GM23338 (cell line): ENCODE data around the gene COQ8B. TPM values are rescaled to one million over a fixed set of nuclear protein-coding genes. Genes with fewer than 3 reads are reported as not detected.

Experiments
- CTCF ChIP-seq, 2 experiments: fragments of 200-600 bp in 1 of 2; sonication (generic) in 1 of 2; conservative IDR thresholded peaks; 2 replicates each; pipeline versions ENCODE4 v1.5.1 to v1.6.1; 2016 to 2017; ENCODE audit warnings: antibody characterized with exemption in 2 of 2, low read depth in 2 of 2, mild to moderate bottlenecking in 2 of 2, moderate library complexity in 1 of 2
- EZH2 ChIP-seq: fragments of 200-600 bp; sonication (generic); IDR thresholded peaks from one replicate; pipeline ENCODE4 v1.8.0; 2017; ENCODE audit warnings: antibody characterized with exemption, mild to moderate bottlenecking, low read depth; ENCODE audit not compliant: unreplicated experiment
- EZH2phosphoT487 ChIP-seq: fragments of 200-600 bp; sonication (generic); IDR thresholded peaks from one replicate; pipeline ENCODE4 v1.8.1; 2018; ENCODE audit warnings: antibody characterized with exemption; ENCODE audit not compliant: unreplicated experiment
- JUNB ChIP-seq: IDR thresholded peaks from one replicate; pipeline ENCODE4 v1.6.1; 2016; ENCODE audit warnings: antibody characterized with exemption; ENCODE audit not compliant: unreplicated experiment
- NANOG ChIP-seq: IDR thresholded peaks from 2 replicates; pipeline ENCODE4 v1.6.1; 2016; ENCODE audit warnings: antibody characterized with exemption, borderline replicate concordance
- POLR2AphosphoS5 ChIP-seq: IDR thresholded peaks from 2 replicates; pipeline ENCODE4 v1.6.1; 2016; ENCODE audit warnings: antibody characterized with exemption, low read depth
- REST ChIP-seq: IDR thresholded peaks from one replicate; pipeline ENCODE4 v1.6.1; 2018; ENCODE audit warnings: antibody characterized with exemption; ENCODE audit not compliant: unreplicated experiment
- STAT1 ChIP-seq: IDR thresholded peaks from one replicate; pipeline ENCODE4 v1.6.1; 2016; ENCODE audit warnings: antibody characterized with exemption; ENCODE audit not compliant: unreplicated experiment
- ZNF114 ChIP-seq: fragments of 250-450 bp; sonication (Bioruptor Pico); IDR thresholded peaks from 2 replicates; pipeline ENCODE4 v1.5.0; 2020; ENCODE audit warnings: mild to moderate bottlenecking, moderate library complexity
- ZNF331 ChIP-seq: fragments of 250-450 bp; sonication (Bioruptor Pico); IDR thresholded peaks from 2 replicates; pipeline ENCODE4 v1.5.0; 2020; ENCODE audit warnings: low read depth, mild to moderate bottlenecking, moderate library complexity
- polyA plus RNA-seq: library from polyadenylated mRNA; unstranded; fragments of >200 nt; fragmentation: Nextera tagmentation; extraction: Ambion mirVana; gene quantifications from 2 replicates; pipeline ENCODE4 v1.2.1, GENCODE V29; 2016
- total RNA-seq: library from RNA; depleted of rRNA; stranded (reverse); fragments of >200 nt; shearing (Covaris generic); gene quantifications from 2 replicates; pipeline ENCODE4 v1.2.3, GENCODE V29; 2014
- TF ChIP-seq, protein P1 (sequence below): fragments of 250-450 bp; sonication (Bioruptor Pico); IDR thresholded peaks from 2 replicates; pipeline ENCODE4 v1.5.0; 2020; ENCODE audit warnings: mild to moderate bottlenecking, moderate library complexity

COQ8B gene
- total and polyA plus RNA-seq, 2 experiments from 2014 or later: 13.9 to 59.6 TPM

DNA sequence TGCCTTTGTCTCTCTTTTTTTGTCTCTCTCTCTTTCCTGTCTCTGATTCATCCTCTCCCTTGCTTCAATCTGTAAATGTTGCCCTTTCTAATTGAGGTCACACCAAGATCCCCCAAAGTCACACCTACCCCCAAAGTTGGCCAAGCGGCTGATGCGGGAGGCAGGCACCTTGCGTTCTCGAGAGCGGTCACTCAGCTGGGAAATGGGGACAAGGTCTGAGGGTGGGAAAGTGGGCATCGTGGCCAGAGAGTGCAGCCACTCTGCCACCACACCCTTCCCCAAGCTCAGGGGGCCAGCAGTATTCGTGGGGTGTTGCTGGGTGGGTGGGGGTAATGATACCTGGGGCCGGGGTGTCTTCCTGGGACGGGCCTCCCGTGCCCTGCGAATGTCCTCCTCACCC lies 2.7 kb downstream of the COQ8B start (continued):
- TF ChIP-seq, protein P1, sequence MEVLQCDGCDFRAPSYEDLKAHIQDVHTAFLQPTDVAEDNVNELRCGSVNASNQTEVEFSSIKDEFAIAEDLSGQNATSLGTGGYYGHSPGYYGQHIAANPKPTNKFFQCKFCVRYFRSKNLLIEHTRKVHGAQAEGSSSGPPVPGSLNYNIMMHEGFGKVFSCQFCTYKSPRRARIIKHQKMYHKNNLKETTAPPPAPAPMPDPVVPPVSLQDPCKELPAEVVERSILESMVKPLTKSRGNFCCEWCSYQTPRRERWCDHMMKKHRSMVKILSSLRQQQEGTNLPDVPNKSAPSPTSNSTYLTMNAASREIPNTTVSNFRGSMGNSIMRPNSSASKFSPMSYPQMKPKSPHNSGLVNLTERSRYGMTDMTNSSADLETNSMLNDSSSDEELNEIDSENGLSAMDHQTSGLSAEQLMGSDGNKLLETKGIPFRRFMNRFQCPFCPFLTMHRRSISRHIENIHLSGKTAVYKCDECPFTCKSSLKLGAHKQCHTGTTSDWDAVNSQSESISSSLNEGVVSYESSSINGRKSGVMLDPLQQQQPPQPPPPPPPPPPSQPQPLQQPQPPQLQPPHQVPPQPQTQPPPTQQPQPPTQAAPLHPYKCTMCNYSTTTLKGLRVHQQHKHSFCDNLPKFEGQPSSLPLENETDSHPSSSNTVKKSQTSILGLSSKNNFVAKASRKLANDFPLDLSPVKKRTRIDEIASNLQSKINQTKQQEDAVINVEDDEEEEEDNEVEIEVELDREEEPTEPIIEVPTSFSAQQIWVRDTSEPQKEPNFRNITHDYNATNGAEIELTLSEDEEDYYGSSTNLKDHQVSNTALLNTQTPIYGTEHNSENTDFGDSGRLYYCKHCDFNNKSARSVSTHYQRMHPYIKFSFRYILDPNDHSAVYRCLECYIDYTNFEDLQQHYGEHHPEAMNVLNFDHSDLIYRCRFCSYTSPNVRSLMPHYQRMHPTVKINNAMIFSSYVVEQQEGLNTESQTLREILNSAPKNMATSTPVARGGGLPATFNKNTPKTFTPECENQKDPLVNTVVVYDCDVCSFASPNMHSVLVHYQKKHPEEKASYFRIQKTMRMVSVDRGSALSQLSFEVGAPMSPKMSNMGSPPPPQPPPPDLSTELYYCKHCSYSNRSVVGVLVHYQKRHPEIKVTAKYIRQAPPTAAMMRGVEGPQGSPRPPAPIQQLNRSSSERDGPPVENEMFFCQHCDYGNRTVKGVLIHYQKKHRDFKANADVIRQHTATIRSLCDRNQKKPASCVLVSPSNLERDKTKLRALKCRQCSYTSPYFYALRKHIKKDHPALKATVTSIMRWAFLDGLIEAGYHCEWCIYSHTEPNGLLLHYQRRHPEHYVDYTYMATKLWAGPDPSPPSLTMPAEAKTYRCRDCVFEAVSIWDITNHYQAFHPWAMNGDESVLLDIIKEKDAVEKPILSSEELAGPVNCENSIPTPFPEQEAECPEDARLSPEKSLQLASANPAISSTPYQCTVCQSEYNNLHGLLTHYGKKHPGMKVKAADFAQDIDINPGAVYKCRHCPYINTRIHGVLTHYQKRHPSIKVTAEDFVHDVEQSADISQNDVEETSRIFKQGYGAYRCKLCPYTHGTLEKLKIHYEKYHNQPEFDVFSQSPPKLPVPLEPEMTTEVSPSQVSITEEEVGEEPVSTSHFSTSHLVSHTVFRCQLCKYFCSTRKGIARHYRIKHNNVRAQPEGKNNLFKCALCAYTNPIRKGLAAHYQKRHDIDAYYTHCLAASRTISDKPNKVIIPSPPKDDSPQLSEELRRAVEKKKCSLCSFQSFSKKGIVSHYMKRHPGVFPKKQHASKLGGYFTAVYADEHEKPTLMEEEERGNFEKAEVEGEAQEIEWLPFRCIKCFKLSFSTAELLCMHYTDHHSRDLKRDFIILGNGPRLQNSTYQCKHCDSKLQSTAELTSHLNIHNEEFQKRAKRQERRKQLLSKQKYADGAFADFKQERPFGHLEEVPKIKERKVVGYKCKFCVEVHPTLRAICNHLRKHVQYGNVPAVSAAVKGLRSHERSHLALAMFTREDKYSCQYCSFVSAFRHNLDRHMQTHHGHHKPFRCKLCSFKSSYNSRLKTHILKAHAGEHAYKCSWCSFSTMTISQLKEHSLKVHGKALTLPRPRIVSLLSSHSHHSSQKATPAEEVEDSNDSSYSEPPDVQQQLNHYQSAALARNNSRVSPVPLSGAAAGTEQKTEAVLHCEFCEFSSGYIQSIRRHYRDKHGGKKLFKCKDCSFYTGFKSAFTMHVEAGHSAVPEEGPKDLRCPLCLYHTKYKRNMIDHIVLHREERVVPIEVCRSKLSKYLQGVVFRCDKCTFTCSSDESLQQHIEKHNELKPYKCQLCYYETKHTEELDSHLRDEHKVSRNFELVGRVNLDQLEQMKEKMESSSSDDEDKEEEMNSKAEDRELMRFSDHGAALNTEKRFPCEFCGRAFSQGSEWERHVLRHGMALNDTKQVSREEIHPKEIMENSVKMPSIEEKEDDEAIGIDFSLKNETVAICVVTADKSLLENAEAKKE (CRISPR knock-in tag): no peak
- TF ChIP-seq REST (no peak), ZNF114 (CRISPR knock-in tag) (no peak), CTCF (conservative IDR thresholded peaks at IDR 0.05; ENCODE audit: low read depth in 2 of 2) (no peak), POLR2AphosphoS5 (no peak), ZNF331 (no peak), NANOG (no peak), EZH2phosphoT487 (no peak), JUNB (no peak), STAT1 (no peak), EZH2 (no peak)
